Endothelial cell (in vitro differentiated cells): ENCODE data around the gene ATP8A2. TPM values are rescaled to one million over a fixed set of nuclear protein-coding genes. Genes with fewer than 3 reads are reported as not detected.

Experiments
- DNase-seq: peaks from one replicate; pipeline ENCODE4 v3.0.0; 2021; ENCODE audit warnings: low spot score
- H3K27ac Mint-ChIP-seq: one replicate; pipeline ENCODE4 v1.8.0; 2021; ENCODE audit warnings: mixed read lengths, inconsistent platforms; ENCODE audit not compliant: unreplicated experiment
- H3K27me3 Mint-ChIP-seq: one replicate; pipeline ENCODE4 v1.8.0; 2021; ENCODE audit warnings: mild to moderate bottlenecking, moderate library complexity, mixed read lengths, inconsistent platforms; ENCODE audit not compliant: unreplicated experiment
- H3K36me3 Mint-ChIP-seq: one replicate; pipeline ENCODE4 v1.8.0; 2021; ENCODE audit warnings: mild to moderate bottlenecking, low read depth, mixed read lengths, inconsistent platforms; ENCODE audit not compliant: unreplicated experiment
- H3K4me1 Mint-ChIP-seq: one replicate; pipeline ENCODE4 v1.8.0; 2021; ENCODE audit warnings: mild to moderate bottlenecking, mixed read lengths, inconsistent platforms; ENCODE audit not compliant: unreplicated experiment
- H3K4me3 Mint-ChIP-seq: one replicate; pipeline ENCODE4 v1.8.0; 2021; ENCODE audit warnings: mild to moderate bottlenecking, mixed read lengths, inconsistent platforms; ENCODE audit not compliant: unreplicated experiment
- H3K9me3 Mint-ChIP-seq: one replicate; pipeline ENCODE4 v1.8.0; 2021; ENCODE audit warnings: mixed read lengths, inconsistent platforms; ENCODE audit not compliant: unreplicated experiment
- total RNA-seq: library from RNA; stranded (reverse); fragmentation: NEBNext Ultra II Directional; extraction: Animal tissue kit (Norgen Biotek cat#: 25700); gene quantifications from one replicate; pipeline ENCODE4 v1.2.1, GENCODE V29; 2021; ENCODE audit not compliant: unreplicated experiment
- TF ChIP-seq, protein P1 (sequence below): fragments of 200-600 bp; sonication (generic); IDR thresholded peaks from one replicate; pipeline ENCODE4 v1.5.0; 2021; ENCODE audit warnings: antibody characterized with exemption; ENCODE audit not compliant: unreplicated experiment

The ATP8A2 gene
- total RNA-seq, 1 donor from 2014 or later, result 2.1 TPM

DNA sequence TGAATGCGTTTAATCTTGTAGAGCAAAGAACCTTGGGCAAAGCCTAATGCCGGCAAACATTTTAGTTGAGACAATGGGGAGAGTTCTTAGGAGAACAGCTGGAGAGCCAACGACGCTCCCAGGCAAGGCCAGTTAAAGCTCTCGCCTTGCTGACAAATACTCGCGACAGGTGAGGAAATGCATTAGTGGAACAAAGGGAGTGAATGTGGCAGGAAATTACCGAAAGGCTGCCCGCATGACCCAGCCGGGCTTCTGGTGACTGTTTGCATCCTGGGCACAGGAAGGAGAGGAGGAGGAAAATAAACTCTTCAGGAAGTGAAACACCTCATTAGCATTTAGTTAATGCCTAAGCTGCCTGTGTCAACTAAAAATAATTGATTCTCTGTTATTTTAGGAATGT, 605.4 kb downstream of the ATP8A2 start:
- Mint-ChIP-seq H3K36me3 (peaks cover 3% of the 10 kb centered on the region), H3K27me3 (peaks cover 9% of the 10 kb centered on the region), H3K9me3 (no peaks in the 10 kb centered on the region), H3K4me3 (peak overlapping the region; percentile 79), H3K27ac (peak overlapping the region; percentile 96), H3K4me1 (peaks cover 60% of the 10 kb centered on the region)
- peak; percentile 52 for DNase-seq
- TF ChIP-seq, protein P1, sequence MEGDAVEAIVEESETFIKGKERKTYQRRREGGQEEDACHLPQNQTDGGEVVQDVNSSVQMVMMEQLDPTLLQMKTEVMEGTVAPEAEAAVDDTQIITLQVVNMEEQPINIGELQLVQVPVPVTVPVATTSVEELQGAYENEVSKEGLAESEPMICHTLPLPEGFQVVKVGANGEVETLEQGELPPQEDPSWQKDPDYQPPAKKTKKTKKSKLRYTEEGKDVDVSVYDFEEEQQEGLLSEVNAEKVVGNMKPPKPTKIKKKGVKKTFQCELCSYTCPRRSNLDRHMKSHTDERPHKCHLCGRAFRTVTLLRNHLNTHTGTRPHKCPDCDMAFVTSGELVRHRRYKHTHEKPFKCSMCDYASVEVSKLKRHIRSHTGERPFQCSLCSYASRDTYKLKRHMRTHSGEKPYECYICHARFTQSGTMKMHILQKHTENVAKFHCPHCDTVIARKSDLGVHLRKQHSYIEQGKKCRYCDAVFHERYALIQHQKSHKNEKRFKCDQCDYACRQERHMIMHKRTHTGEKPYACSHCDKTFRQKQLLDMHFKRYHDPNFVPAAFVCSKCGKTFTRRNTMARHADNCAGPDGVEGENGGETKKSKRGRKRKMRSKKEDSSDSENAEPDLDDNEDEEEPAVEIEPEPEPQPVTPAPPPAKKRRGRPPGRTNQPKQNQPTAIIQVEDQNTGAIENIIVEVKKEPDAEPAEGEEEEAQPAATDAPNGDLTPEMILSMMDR, result no peak

DNA sequence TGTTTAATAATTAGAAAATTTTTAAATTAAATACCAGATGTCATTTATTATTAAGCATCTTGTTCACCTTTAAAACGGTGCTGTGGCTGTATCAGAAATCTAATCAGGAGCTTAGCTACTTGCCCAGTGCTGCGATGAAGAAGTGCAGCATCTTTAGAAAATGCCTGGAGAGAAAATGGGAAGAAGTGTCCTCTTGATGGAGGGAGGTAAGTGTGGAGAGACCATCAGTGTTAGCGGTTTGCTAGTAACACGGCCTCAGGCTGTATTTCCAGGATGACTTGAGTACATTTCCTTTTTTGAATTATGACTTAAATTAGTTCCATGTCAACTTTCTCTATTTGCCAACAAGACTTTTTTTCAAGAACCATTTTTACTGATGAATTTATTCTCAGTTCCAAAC, 605.9 kb downstream of the ATP8A2 start:
- peaks cover 9% of the 10 kb centered on the region for H3K27me3 Mint-ChIP-seq
- no peak overlapping the region for H3K4me3 Mint-ChIP-seq
- no peak for DNase-seq
- H3K4me1 Mint-ChIP-seq, result peaks cover 55% of the 10 kb centered on the region
- peak overlapping the region; percentile 96 for H3K27ac Mint-ChIP-seq
- no peaks in the 10 kb centered on the region for H3K9me3 Mint-ChIP-seq
- peaks cover 3% of the 10 kb centered on the region for H3K36me3 Mint-ChIP-seq
- TF ChIP-seq, protein P1, result no peak

DNA sequence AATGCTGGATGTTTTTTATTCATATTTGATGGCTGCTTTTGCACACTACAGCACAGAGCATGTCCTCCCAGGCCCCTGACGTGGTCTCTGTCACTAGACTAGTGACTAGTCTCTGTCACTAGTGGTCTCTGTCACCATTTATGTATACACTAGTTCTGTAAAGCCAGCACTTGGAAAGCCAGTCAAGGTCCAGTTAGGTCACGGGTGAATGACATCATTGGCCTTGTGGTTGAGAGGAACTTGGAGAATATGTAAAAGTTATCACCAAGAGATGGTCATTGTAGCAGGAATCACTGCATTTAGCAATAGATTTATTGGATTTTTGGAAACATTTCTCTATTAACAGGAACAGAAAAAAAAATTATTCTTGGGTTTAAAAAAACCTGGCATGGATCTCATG, 607.2 kb downstream of the ATP8A2 start:
- H3K36me3 Mint-ChIP-seq, result peaks cover 3% of the 10 kb centered on the region
- H3K27ac Mint-ChIP-seq, result no peak overlapping the region
- H3K4me1 Mint-ChIP-seq, result peaks cover 45% of the 10 kb centered on the region
- peaks cover 9% of the 10 kb centered on the region for H3K27me3 Mint-ChIP-seq
- H3K4me3 Mint-ChIP-seq, result no peak overlapping the region
- DNase-seq, result no peak
- H3K9me3 Mint-ChIP-seq, result no peaks in the 10 kb centered on the region
- TF ChIP-seq, protein P1, result no peak

DNA sequence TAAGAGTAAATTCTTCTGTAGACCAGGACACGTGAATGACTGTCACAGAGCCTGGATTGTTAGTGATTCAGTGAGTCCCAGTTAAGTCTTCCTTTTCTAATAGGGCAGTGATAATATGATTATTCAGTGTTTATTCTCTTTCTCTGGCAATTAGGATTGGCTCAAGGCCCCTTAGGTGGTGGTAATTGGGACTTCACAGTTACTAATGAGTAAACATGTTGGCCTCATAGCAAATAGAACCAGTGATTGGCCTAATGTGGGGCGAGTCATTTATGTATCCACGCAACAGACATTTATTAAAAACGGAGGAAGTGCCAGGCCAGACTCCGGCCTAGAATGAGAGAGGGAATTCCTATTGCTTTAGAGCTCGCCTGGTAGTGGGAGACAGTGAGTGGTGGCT, 607.6 kb downstream of the ATP8A2 start:
- Mint-ChIP-seq H3K4me3 (no peak overlapping the region), H3K27me3 (peaks cover 9% of the 10 kb centered on the region), H3K27ac (no peak overlapping the region), H3K4me1 (peaks cover 41% of the 10 kb centered on the region), H3K36me3 (peaks cover 3% of the 10 kb centered on the region), H3K9me3 (no peaks in the 10 kb centered on the region)
- DNase-seq, result no peak
- TF ChIP-seq, protein P1, result no peak

DNA sequence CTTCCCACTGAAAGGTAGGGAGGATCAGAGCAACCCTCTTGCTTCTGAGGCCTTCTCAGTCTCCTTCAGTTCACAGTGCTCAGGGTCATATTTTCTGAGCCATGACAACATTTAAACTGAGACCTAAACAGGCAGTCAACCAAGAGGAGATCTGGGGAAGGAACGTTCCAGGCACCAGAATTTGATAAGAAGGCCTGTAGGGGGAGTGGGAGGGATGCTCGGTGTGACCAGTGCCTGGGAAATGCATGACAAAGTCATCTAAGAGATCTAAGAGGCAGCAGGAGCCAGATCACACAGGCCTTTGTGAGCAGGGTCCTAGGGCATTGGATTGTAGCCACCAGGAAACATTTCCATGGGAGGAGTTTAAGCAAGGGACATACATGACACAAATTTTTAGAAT, 608.5 kb downstream of the ATP8A2 start:
- H3K27me3 Mint-ChIP-seq, result peaks cover 6% of the 10 kb centered on the region
- H3K4me1 Mint-ChIP-seq, result peaks cover 34% of the 10 kb centered on the region
- H3K36me3 Mint-ChIP-seq, result peaks cover 3% of the 10 kb centered on the region
- DNase-seq, result peak; percentile 31
- no peak overlapping the region for H3K4me3 Mint-ChIP-seq
- H3K9me3 Mint-ChIP-seq, result no peaks in the 10 kb centered on the region
- TF ChIP-seq, protein P1, result no peak
- no peak overlapping the region for H3K27ac Mint-ChIP-seq
